ENCODE results near the gene COQ8B.
"Not testable (repeated sequence)": the region's sequence is repeated elsewhere in the genome, so short reads cannot be mapped to it uniquely, and the experiment has no call there.

DNA sequence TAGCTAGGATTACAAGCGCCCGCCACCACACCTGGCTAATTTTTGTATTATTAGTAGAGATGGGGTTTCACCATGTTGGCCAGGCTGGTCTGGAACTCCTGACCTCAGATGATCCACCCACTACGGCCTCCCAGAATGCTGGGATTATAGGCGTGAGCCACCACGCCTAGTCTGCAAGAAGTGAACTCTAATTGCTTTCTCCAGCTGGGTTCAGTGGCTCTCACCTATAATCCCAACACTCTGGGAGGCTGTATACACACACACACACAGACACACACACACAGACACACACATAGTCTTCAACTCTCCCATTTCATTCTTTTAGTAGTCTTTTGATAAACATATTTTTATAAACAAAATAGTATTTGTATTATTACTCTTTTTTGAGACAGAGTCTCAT is 13.4 kb upstream of the COQ8B start:
- TF ChIP-seq, protein P1, sequence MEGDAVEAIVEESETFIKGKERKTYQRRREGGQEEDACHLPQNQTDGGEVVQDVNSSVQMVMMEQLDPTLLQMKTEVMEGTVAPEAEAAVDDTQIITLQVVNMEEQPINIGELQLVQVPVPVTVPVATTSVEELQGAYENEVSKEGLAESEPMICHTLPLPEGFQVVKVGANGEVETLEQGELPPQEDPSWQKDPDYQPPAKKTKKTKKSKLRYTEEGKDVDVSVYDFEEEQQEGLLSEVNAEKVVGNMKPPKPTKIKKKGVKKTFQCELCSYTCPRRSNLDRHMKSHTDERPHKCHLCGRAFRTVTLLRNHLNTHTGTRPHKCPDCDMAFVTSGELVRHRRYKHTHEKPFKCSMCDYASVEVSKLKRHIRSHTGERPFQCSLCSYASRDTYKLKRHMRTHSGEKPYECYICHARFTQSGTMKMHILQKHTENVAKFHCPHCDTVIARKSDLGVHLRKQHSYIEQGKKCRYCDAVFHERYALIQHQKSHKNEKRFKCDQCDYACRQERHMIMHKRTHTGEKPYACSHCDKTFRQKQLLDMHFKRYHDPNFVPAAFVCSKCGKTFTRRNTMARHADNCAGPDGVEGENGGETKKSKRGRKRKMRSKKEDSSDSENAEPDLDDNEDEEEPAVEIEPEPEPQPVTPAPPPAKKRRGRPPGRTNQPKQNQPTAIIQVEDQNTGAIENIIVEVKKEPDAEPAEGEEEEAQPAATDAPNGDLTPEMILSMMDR (IDR thresholded peaks at IDR 0.05; ENCODE audit: low read depth, low read length, poor library complexity, severe bottlenecking) = not testable (repeated sequence)
- TF ChIP-seq EZH2phosphoT487 (IDR thresholded peaks at IDR 0.05; ENCODE audit: borderline replicate concordance, low read length) = not testable (repeated sequence)

Measured in DOHH2 (cell line).